ENCODE results near the gene RAC2.

The RAC2 gene

DNA sequence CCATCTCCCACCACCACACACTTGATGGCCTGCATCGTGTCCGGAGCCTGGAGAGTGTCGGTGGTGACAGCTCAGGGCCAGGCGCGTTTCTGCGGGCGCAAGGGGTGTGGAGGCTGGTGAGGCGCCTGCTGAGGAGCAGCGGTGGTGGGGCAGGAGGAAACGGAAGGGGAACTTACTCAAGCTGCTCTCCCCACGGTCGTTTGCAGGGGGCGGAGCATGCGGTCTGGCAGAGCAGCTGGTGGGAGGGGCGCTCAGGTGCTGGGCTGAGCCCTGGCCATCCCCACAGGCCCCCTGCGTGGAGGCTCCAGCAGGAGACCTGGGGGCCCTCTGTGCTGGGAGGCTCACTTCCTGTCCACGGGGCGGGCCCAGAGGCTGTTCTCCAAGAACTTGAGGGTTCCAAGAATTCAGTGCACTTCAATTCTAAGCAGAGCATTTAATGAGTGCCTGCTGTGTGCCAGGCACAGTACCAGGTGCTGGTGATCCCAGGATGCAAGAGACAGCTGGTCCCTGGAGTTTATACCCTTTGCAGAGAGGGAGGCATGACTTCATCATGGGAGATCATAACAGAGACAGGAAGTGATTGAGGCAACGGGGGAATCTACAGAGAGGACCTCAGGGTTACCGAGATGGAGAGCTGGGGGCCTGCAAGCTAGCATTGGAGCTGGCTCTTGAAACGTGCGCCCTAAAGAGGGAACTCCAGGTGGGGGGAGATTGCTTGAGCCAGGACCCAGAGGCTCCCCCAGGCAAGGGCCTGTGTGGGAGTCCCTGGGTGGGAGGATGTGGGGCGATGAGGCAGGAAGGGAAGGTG, at the start of gene RAC2:
Gene RAC2, minus strand, starts transcription at position 156 of the 808 bp plus-strand sequence. Its CDS starts 121 bp downstream, at position 35.
- H3K4me3 ChIP-seq (ENCODE audit: low read depth, low read length), result peak within 1 kb of the TSS; percentile 99
- TF ChIP-seq, protein P1, sequence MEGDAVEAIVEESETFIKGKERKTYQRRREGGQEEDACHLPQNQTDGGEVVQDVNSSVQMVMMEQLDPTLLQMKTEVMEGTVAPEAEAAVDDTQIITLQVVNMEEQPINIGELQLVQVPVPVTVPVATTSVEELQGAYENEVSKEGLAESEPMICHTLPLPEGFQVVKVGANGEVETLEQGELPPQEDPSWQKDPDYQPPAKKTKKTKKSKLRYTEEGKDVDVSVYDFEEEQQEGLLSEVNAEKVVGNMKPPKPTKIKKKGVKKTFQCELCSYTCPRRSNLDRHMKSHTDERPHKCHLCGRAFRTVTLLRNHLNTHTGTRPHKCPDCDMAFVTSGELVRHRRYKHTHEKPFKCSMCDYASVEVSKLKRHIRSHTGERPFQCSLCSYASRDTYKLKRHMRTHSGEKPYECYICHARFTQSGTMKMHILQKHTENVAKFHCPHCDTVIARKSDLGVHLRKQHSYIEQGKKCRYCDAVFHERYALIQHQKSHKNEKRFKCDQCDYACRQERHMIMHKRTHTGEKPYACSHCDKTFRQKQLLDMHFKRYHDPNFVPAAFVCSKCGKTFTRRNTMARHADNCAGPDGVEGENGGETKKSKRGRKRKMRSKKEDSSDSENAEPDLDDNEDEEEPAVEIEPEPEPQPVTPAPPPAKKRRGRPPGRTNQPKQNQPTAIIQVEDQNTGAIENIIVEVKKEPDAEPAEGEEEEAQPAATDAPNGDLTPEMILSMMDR (IDR thresholded peaks at IDR 0.05; ENCODE audit: borderline replicate concordance, insufficient read depth, low read depth, low read length), result no peak

DNA sequence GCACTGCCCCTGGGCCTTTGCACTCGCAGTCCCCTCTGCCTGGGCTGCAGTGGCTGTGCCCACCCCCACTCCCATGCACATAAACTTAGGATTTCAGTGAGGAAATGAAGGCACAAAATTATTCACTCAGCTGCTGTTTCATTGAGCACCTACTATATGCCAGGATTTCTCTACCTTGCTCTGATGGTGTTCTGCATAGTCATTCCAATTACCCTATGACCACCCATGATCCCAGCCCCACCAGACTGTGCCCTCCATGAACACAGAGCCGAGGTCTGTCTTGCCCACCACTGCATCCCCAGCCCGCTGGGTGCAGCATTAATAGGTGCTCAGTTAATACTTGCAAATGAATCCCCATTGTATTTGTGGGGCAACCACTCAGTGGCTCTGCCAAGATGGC, 49.1 kb upstream of the RAC2 start:
- TF ChIP-seq, protein P1 (IDR thresholded peaks at IDR 0.05; ENCODE audit: borderline replicate concordance, insufficient read depth, low read depth, low read length), result no peak
- no peak overlapping the region for H3K4me3 ChIP-seq (ENCODE audit: low read depth, low read length)

DNA sequence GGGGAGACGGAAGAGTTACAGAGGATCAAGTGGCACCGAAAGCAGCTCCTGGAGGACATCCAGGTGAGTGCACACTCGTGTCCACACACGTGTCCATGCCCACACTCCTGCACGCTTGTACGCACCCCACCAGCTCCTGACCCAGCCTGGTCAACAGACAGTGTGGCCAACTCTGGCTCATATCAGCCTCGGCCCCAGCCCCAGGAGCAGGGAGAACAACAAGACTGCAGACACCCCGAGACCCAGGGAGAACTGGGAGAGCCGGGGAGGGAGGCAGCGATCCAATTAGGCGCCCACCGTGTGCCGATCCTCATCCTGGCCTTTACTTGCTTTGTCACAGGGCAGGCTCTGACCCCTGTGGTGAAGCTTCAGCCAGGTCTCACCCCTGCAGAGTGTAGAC, 48.6 kb upstream of the RAC2 start:
- H3K4me3 ChIP-seq (ENCODE audit: low read depth, low read length), result no peak overlapping the region
- TF ChIP-seq, protein P1 (IDR thresholded peaks at IDR 0.05; ENCODE audit: borderline replicate concordance, insufficient read depth, low read depth, low read length), result no peak

DNA sequence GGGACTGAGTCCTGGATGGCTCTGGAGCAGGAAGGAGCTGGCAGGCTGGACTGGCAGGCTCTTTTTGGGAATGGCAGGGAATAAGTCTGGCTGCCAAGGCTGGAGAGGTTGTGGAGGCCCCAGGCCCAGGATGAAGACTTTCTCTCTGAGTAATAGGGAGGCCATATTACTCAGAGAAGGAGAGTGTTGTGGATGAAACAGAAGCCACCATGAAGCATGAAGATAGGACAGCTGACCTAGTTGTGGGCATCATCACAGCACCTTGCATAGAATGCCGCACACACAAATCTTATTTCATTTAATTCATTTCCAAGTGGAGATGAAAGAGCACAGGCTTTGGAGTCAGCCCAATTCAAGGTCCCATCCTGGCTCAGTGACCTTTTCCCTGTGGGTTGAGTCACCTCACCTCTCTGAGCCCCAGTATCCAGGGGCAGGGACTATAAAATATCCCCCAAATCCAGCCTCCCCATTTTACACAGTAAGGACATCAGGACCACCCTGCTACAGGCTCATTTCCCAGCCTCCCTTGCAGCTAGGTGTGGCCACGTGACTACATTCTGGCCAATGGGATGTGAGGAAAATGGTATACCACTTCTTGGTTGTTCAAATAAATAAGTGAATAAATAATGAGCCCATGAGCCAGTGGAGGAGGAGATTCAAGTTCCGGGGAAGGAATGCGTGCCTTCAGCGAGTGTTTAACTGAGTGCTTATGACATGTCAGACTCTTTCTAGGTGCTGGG, 47.7 kb upstream of the RAC2 start:
- TF ChIP-seq, protein P1 (IDR thresholded peaks at IDR 0.05; ENCODE audit: borderline replicate concordance, insufficient read depth, low read depth, low read length), result no peak
- H3K4me3 ChIP-seq (ENCODE audit: low read depth, low read length), result no peak overlapping the region

DNA sequence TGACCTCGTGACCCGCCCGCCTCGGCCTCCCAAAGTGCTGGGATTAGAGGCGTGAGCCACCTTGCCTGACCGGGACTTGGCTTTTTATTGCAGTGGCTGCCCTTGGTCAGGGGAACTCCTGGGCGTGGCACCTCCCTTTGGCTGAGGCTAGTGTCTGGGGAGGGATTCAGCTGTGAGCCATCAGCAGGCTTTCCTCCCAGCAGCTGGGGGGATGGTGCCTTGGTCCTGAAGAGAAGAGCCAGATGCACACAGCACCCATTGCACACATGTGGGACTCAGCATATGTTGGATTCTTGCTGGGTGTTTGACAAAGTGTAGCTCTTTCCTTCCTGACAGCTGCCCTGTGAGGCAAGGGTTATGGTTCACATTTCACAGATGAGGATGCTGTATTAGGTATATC, 46.7 kb upstream of the RAC2 start:
- TF ChIP-seq, protein P1 (IDR thresholded peaks at IDR 0.05; ENCODE audit: borderline replicate concordance, insufficient read depth, low read depth, low read length), result no peak
- no peak overlapping the region for H3K4me3 ChIP-seq (ENCODE audit: low read depth, low read length)

DNA sequence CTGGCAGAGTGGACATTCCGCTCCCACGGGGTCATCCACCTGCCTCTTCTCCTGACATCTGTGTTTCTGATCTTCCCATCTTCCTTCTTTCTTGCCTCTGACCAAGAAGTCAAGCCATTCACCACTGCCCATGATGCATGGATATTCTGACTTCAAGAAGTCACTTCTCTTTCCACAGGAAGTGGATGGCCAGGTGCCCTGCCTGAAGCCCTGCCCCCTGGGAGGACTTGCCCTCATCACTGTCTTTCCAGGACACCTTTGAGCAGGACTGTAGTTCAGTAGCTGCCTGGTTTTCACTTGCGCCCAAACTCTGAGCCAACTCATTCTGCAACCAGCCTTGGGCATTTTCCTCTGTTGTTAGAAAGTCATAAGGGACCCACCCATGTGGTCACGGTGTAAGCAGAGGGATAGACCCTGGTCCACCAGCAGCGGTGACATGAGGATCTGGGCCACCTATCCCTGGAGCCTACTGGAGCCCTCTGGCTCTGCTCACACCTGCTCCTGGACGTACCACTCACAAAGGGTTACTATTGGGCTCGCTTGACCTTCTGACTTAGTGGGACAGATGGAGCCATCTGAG, 45.2 kb upstream of the RAC2 start:
- TF ChIP-seq, protein P1 (IDR thresholded peaks at IDR 0.05; ENCODE audit: borderline replicate concordance, insufficient read depth, low read depth, low read length), result no peak
- H3K4me3 ChIP-seq (ENCODE audit: low read depth, low read length), result no peak overlapping the region

All from GM12875 (cell line).